Skin epidermis (tissue), 12 donors: Measurements from ENCODE around the gene LDOC1.
A peak's percentile ranks its signal among the peaks of the same experiment; 100 is the strongest.
"Not testable (repeated sequence)": the region's sequence is repeated elsewhere in the genome, so short reads cannot be mapped to it uniquely, and the experiment has no call there.

ENCODE experiments used
- H3K27ac ChIP-seq, 21 experiments: fragments of 200-600 bp; sonication (generic) in 11 of 21; one replicate each; pipeline ENCODE4 v1.5.0; 2020; ENCODE audit warnings: mild to moderate bottlenecking in 3 of 21, inconsistent platforms in 2 of 21, moderate library complexity in 2 of 21
- H3K4me3 ChIP-seq, 7 experiments: fragments of 200-600 bp; sonication (generic) in 2 of 7; one replicate each; pipeline ENCODE4 v1.5.0; 2020; ENCODE audit warnings: inconsistent platforms in 2 of 7, mild to moderate bottlenecking in 2 of 7, moderate library complexity in 1 of 7

The LDOC1 gene

DNA sequence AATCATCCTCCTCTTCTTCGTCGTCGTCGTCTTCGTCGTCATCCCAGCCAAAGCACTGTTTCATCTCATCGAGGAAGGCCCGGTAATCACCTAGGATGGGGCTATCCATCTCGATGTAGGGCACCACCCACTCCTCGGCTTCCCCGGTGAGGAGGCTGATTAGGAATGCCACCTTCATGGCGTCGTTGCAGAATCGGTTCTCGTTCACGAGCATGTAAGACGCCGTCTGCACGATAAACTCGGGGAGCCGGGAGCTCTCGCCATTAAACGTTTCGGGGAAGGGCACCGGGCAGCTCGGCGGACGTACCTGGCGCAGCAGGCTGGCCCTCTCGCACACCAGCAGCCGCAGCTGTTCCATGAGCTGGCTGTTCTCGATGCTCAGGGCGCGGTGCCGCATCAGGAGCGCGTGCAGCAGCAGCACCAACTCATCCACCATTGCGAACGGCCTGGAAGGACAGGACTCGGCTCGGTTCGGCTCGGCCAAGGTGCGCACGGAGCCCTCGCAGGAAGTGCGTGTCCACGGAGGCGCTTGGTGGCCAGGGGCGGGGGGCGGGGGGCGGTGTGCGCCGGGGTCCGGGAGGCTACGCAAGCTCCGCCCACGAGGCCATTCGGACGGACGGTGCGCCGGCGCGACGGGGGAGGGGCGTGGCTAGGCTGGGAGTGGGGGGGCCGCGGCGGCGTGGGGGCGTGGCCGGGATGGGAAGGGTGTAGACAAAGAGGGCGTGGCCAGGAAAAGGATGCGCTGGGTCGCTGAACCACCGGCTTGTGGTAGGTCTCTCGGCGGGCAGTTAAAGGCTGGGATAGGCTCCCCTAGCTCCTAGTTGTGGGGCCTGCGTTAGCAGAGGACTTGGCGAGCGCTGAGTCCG, at the start of gene LDOC1:
LDOC1 (minus strand) TSS at position 544 of the 866 bp plus-strand sequence; CDS start at position 436, 108 bp downstream.
- Histone ChIP-seq H3K27ac (peak within 1 kb of the TSS in 6 of 21 experiments; percentile 5 to 67 (median 42)), H3K4me3 (peak within 1 kb of the TSS; percentile 33 to 63 (median 45))

DNA sequence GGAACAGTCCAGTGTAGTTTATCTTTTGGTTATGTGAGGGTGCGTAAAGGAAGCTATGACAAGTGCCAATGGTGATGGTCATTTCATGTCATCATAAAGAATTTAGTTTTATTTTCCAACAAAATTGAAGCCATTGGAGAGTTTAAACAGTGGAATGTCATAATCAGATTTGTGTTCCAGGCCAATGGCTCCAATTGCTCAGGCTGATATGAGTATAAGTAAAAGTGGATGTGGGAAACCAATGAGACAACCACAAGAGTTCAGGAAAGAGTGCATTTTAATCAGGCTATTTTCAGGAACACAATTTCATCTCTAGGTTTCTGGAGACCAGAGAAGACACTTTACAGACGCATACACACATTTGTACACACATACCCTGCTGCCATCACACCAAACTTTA, 44.7 kb upstream of the LDOC1 start:
- H3K4me3 ChIP-seq, result no peak overlapping the region
- no peak overlapping the region for H3K27ac ChIP-seq

GRCh38 chrX:141220342-141221008, 43.5 kb upstream of the LDOC1 start:
- Histone ChIP-seq H3K27ac (no peak overlapping the region), H3K4me3 (no peak overlapping the region)

- no peak overlapping the region for H3K27ac ChIP-seq
- H3K4me3 ChIP-seq, result no peak overlapping the region
Measured at GRCh38 chrX:141214196-141214595, 37.3 kb upstream of the LDOC1 start.

GRCh38 chrX:141201962-141202361, 25.0 kb upstream of the LDOC1 start:
- Histone ChIP-seq H3K4me3 (no peak overlapping the region), H3K27ac (no peak overlapping the region)

DNA sequence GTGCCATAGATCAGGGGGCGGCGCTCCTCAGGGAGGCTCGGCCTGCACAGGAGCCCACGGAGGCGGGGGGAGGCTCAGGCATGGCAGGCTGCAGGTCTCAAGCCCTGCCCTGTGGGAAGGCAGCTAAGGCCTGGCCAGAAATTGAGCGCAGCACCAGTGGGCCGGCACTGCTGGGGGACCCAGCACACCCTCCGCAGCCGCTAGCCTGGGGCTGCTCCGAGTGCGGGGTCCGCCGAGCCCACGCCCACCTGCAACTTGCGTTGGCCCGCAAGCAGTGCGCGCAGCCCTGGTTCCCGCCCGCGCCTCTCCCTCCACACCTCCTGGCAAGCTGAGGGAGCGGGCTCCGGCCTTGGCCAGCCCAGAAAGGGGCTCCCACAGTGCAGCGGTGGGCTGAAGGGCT, 11.6 kb upstream of the LDOC1 start:
- H3K4me3 ChIP-seq, result not testable (repeated sequence)

DNA sequence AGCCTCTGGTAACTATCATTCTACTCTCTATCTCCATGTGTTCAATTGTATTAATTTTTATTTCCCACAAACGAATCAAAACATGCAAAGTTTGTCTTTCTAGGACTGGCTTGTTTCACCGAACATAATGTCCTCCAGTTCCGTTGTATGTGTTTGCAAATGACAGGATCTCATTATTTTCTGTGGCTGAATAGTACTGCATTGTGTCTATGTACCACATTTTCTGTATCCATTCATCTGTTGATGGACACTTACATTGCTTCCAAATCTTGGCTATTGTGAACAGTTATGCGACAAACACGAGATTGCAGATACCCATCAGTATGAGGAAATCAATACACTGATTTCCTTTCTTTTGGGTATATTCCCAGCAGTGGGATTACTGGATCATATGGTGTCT, 8.4 kb upstream of the LDOC1 start:
- Histone ChIP-seq H3K4me3 (no peak overlapping the region), H3K27ac (no peak overlapping the region)

More for the DNA sequence above, 11.6 kb upstream of the LDOC1 start:
- not testable (repeated sequence) for H3K27ac ChIP-seq

DNA sequence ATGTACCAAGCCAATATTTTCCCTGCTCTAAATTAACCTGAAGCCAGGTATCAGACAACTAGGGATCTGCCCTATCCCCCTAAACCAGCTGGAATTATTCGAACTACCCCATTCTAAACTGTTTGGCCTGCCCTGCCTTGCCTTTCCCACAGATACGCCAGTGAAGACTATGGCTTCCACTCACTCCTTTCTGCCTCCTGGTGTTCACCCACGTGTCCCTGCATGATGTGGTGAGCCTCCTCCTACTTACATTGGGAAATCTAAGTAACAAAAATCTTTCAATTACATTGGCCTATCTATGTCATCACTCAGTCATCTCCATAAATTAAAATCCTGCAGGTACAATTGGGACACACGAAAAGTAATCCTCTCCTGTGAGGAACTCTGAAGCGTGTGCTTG, 6.1 kb upstream of the LDOC1 start:
- Histone ChIP-seq H3K27ac (no peak overlapping the region), H3K4me3 (no peak overlapping the region)

DNA sequence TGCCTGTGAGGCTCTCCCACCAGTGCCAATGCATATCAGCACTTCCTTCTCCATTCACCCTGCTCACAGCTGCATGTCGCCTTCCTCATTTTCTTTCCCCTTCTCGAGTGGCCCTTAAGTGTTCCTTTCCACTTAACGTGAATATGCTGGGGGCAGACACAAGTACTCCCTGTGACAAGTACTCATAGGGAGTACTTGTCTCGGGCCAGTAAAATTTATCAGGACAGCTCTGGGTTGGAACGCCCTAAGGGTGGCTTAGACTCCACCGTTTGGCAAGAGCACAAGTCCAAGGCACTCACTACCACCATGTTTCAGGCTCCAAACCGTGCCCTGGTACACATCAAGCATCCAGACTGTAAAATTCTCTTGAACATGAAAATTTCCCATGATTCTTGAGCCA, 3.9 kb upstream of the LDOC1 start:
- Histone ChIP-seq H3K27ac (no peak overlapping the region), H3K4me3 (no peak overlapping the region)

- Histone ChIP-seq H3K4me3 (no peak overlapping the region), H3K27ac (no peak overlapping the region)
Measured at GRCh38 chrX:141175786-141176185, 1.1 kb downstream of the LDOC1 start.

DNA sequence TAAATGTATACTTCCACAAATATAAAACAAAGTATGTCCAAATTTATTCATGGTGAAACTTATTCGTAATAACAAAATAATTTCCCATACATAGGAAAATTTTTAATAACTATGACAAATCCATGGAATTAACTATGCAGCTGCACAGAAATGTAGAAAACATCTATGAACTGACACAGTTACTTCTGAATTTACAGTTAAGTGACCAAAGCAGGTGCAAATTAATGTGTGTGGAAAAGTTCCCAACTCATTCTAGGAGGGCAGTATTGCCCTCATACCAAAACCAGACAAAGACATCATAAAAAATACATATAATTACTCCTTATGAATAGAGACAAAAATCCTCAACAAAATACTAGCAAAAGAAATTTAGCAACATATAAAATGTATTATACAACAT, 12.5 kb downstream of the LDOC1 start:
- no peak overlapping the region for H3K4me3 ChIP-seq
- no peak overlapping the region for H3K27ac ChIP-seq

GRCh38 chrX:141158084-141158483, 18.8 kb downstream of the LDOC1 start:
- no peak overlapping the region for H3K4me3 ChIP-seq
- no peak overlapping the region for H3K27ac ChIP-seq

DNA sequence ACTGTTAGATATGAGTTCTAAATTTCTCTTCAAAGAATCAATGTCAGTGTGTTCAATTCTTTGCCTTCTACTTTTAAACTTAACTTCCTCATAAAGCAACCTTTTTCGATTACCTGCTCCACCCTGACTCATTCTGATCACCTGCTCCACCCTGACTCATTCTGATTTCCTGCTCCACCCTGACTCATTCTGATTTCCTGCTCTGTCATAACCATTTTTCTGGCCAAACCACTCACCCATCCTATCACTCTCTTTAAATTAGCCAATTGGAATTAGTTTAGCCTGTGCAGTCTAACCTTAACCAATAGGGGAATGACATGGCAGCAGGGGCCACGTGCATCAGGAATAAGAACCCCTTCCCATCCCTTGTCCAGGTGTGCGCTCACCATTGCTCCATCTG, 21.7 kb downstream of the LDOC1 start:
- H3K27ac ChIP-seq, H3K4me3 ChIP-seq: not testable (repeated sequence)

DNA sequence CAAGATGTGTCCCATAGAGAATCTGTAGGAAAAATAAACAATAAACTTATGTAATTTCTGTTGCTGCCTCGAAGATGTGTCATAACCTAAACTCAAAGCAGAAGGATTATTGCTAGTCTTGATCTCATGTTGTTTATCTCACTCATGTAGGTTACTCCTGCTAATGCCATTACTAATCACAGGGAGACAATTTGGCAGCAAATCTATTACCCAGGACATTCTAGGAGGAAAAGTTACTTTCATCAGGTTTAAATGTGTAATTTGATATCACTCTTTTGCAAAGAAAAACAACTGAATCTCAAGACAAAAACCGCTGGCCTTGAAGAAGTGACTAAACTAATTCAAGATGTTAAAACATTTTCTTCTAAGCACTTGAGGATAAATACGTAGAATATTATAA, 34.0 kb downstream of the LDOC1 start:
- no peak overlapping the region for H3K27ac ChIP-seq
- H3K4me3 ChIP-seq, result no peak overlapping the region

DNA sequence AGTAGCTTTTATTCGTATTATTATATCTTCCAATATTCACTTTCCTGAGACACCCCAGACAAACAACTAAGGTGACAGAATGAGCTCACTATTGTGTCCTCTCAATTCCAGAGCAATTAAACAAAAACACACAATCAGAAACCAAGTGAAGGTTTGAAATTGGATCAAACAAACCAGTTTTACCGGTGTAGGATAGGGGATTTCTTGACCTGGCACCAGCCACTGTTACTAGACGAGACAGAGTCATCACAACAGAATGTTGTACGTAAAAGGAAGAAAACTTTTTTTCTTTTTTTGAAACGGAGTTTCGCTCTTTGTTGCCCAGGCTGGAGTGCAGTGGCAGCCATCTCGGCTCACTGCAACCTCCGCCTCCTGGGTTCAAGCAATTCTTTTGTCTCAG, 43.7 kb downstream of the LDOC1 start:
- H3K27ac ChIP-seq, result no peak overlapping the region
- no peak overlapping the region for H3K4me3 ChIP-seq

DNA sequence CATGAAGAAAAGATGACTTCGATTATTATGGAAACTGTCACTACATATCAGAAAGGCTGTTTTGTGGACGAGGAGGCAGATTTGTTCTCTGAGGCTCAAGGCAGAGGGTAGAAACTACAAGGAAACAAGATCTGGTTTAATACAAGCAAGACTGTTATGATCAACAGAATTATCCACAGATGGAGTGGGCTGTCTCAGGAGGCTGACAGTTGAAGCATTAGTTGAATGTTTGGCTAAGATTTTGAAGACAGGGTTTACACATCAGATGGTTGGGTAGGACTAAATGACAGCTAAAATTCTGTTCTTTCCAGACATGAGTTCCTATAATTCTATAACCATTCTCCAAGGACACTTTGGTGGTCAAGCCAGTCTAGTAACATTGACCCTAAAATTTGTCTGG, 49.8 kb downstream of the LDOC1 start:
- Histone ChIP-seq H3K27ac (no peak overlapping the region), H3K4me3 (no peak overlapping the region)
